SIG-M5 (cell line): ENCODE data around the gene UBLCP1.
"Not testable (repeated sequence)": the region's sequence is repeated elsewhere in the genome, so short reads cannot be mapped to it uniquely, and the experiment has no call there.

ENCODE experiments used
- DNase-seq: peaks from one replicate; lab custom pipeline; 2025; lab: John Stamatoyannopoulos, UW

The UBLCP1 gene

GRCh38 chr5:159252195-159252594 lies 10.9 kb upstream of the UBLCP1 start:
- DNase-seq = no peak

- DNase-seq = no peak
Measured at GRCh38 chr5:159257007-159257406, 6.1 kb upstream of the UBLCP1 start.

DNA sequence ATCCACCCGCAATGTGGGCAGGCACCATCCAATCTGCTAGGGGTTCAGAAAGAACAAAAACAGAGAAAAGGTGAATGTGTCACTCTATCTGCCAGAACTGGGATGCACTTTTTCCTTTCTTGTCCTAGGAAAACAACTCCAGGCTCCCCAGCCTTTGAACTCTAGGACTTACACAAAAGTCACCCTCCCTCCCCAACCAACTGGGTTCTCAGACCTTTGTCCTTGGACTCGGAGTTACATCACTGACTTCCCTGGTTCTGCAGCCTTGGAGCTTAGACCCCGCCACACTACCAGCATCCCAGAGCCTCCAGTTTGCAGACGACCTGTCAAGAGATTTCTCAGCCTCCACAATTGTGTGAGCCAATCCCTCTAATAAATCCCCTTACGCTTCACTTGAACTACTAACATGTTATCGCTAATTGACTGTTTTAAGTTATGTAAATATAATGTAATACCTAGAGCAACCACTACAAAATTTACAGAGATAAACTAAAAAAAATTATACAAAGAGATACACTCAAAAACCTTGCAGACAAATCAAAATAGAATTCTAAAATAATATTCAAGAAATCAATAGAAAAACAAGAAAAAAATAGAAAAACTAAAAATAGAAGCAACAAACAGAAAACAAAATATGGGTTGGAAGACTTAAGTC lies 5.3 kb upstream of the UBLCP1 start:
- DNase-seq = no peak

- DNase-seq = no peak
Measured at GRCh38 chr5:159258361-159258760, 4.7 kb upstream of the UBLCP1 start.

DNA sequence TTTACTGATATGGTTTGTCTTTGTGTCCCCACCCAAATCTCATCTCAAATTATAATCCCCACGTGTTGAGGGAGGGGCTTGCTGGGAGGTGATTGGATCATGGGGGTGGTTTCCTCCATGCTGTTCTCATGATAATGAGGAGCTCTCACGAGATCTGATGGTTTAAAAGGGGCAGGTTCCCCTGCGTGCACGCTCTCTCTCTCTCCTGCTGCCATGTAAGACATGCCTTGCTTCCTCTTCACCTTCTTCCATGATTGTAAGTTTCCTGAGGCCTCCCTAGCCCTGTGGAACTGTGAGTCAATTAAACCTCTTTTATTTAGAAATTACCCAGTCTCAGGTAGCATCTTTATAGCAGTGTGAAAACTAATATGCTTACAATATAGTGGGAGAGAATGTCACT lies 2.9 kb upstream of the UBLCP1 start:
- DNase-seq = not testable (repeated sequence)

GRCh38 chr5:159262472-159262858 lies 625 bp upstream of the UBLCP1 start:
- no peak for DNase-seq

DNA sequence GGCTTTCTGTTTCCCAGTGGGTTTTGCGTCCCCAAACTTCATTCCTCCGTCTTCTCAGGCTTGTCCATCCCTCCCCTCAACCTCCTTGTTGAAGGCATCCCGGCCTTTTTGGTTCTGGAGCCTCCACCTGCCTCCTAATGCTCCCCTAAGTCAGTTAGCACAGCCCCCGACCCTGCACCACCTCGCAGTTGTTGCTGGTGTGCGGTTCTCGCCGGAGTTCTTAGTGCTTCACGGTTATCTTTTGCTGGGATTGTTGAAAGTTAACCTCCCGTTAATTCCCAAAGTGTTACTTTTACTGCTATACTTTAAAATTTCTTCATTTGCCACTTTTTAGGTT lies 447 bp downstream of the UBLCP1 start:
- no peak for DNase-seq

DNA sequence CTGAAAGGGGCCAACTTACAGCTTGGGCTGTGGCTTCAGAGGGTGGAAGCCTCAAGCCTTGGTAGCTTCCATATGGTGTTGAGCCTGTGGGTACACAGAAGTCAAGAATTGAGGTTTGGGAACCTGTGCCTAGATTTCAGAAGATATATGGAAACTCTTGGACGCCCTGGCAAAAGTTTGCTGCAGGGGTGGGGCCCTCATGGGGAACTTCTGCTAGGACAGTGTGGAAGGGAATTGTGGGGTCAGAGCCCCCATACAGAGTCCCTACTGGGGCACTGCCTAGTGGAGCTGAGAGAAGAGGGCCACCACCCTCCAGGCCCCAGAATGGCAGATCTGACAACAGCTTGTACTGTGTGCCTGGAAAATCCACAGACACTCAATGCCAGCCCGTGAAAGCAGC lies 3.7 kb downstream of the UBLCP1 start:
- DNase-seq = not testable (repeated sequence)

- no peak for DNase-seq
Measured at GRCh38 chr5:159269723-159270122, 6.6 kb downstream of the UBLCP1 start.

DNA sequence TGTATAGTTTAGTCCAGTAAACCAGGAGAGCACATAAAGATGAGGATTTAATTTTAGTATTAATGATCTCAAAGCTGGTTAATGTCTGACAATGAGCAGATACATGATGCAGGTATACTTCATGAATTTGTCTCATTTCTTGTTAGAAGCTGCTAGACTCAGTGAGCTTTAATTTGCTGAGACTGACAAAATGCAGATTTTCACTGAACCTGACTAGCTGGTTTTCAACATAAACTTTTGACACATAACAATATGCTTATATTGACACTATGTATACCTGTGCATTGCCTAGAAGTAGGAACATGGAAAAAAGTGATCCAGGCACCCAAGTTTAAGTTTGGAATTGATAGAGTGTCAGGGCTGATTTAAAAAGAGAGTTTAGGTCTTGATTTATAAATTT lies 10.8 kb downstream of the UBLCP1 start:
- DNase-seq = no peak

- DNase-seq = no peak
Measured at GRCh38 chr5:159274676-159275075, 11.6 kb downstream of the UBLCP1 start.

DNA sequence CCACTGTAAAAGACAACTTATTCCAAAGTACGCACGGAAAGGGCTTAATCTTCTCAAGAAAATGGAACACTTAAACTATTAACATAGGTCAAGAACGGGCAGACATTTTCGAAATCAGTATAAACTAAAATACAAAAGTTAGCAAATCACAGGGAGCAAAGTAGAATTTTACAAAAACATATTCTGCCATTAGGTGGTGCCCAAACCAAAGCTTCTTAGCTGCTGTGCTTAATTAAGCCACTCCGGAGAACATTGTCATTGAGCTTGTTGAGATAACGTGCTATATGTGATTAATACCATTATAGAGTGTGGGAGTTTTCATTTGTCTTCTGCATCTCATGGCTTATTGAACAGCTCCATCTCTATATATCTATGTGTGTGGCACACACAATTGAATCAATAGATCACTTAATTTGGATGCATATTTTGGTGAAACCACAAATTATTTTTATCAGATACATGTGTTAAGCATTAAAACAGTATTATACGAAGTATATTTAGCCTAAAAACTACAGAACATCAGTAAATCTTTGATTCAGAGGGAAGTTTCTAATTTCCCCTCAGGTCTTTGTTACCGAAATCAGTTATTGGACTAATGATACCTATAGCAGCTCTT lies 23.4 kb downstream of the UBLCP1 start:
- DNase-seq = no peak

DNA sequence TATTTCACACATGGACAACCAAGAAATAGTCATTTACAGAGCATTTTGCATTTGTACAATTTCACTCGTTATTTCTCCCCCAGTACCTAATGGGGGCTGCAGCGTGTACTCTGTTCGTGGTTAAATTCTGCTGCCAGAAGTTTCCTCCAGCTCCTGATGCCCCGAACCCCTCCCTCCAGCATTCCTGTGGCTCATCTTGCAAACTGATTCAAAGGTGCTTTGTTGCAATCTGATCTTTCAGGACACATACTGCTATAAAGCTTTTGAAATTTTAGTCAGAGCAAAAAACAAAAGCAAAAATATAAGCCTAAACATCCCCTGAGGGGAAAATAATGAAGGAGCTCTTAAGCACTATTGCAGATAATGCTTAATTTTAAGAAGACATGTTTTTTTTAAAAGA lies 27.7 kb downstream of the UBLCP1 start:
- DNase-seq = no peak

DNA sequence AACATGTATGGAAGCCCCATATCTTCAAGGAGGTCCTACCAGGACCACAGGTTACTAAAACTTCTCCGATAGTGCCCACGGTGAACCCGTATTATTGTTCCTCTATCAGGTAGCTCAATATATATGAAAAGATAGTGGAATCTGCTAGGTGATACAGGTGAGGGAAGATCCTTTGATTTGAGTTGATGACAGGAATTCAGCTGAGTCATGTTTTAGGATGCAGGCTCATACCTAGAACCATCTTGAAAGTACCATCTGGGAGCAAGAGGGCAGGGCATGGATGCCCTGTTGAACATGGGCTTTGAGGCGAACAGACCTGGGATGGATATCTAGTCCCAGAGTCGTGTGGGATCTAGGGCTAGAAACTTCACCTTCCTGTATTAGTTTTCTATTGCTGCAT lies 31.8 kb downstream of the UBLCP1 start:
- no peak for DNase-seq

GRCh38 chr5:159297300-159297699 lies 34.2 kb downstream of the UBLCP1 start:
- DNase-seq = not testable (repeated sequence)

GRCh38 chr5:159301466-159301865 lies 38.4 kb downstream of the UBLCP1 start:
- no peak for DNase-seq

- not testable (repeated sequence) for DNase-seq
Measured at GRCh38 chr5:159301929-159302860, 39.1 kb downstream of the UBLCP1 start.

DNA sequence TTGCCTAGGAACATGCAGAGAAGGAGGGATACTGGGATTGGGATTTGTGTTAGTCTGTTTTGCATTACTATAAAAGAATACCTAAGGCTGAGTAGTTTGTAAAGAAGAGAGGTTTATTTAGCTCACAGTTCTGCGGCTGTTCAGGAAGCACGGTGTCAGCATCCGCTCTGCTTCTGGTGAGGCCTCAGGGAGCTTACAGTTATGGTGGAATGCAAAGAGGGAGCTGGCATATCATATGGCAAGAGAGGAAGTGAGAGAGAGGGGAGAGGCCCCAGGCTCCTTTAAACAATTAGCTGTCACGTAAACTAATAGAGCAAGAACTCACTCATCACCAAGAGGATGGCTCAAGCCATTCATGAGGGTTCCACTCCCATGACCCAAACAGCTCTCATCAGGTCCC lies 40.2 kb downstream of the UBLCP1 start:
- no peak for DNase-seq

DNA sequence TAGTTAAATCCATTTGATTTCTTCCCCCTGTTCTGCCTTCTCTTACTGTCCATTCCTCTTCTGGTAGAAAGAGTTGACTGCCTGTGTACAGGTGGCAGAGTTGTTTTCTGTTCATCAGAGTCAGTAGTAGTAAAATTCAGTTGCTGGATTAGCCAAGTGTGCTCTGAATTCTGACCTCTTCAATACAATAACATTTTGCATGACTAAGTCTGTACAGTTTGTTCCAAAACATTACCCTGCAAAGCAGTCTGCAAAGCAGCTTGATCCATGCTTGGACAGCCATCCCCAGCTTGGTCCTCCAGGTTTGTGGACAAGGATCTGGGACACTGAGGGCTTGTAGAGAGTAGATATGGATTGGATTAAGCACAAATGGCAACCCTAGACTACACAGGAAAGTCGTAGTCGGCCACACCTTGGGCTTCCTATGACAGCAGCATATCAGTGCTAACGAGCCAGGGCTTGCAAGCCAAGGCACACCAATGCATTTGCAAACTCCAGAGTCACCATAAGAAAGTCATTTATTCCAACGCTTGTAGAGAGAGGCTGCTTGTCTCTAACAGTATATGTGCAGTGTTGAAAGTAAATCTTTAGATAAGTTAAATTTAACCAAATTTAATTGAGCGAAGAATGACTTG lies 42.0 kb downstream of the UBLCP1 start:
- no peak for DNase-seq

- no peak for DNase-seq
Measured at GRCh38 chr5:159309689-159310433, 46.8 kb downstream of the UBLCP1 start.

DNA sequence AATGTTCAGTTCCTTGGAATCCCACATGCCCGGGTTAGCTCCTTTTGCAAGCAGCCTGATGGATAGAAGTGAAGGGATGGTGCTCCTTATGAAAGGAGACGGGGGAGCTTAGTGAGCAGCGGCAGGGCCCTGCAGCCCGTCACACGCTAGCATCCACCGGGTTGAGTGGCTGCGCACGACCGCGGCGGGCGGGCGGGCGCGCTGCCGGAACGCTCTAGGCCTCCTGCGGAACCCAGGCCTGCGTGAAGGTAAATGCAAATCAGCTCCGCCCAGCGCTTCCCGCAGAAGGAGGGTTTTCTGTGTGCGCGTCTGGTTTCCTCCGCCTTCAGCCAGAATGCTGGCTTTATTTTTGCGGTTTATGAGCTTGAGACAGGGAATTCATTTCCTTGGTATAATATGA lies 47.4 kb downstream of the UBLCP1 start:
- DNase-seq = no peak

- DNase-seq = no peak
Measured at GRCh38 chr5:159311063-159311462, 48.0 kb downstream of the UBLCP1 start.
